K562 (cell line): ENCODE measurements around the gene SIGLEC9. TPM values are rescaled to one million over a fixed set of nuclear protein-coding genes. Genes with fewer than 3 reads are reported as not detected.
A peak's percentile ranks its signal among the peaks of the same experiment; 100 is the strongest.

Experiments used
- ATAC-seq: fragments of 200-7000 bp; cut with Tn5 transposase; 3 replicates; pipeline ENCODE4 v1.9.1; 2020; ENCODE audit warnings: moderate library complexity
- BruUV-seq: library from RNA; stranded (reverse); fragments of 400-500 nt; replicated peaks from 2 replicates; lab custom pipeline; 2021; lab: Mats Ljungman, UMichigan
- CTCF ChIA-PET: fragments of 300-600 bp; formaldehyde crosslinking; extraction: SDS; loops from one replicate; lab custom pipeline; 2021; ENCODE audit warnings: low intra/inter-chr PET ratio; lab: Yijun Ruan, JAX
- POLR2A ChIA-PET: fragments of 300-600, 350-650 bp; sonication (Branson Sonifier 250); formaldehyde crosslinking; extraction: SDS; loops from one replicate; lab custom pipeline; 2021; ENCODE audit warnings: antibody characterized with exemption, inconsistent platforms; lab: Yijun Ruan, JAX
- DNase-seq, 4 experiments: peaks; one replicate each; pipeline versions ENCODE4 v3.0.0 to v3.0.0-alpha.2; 2011 to 2018; ENCODE audit warnings: low spot score in 3 of 4, mixed read lengths in 3 of 4; ENCODE audit errors: extremely low read depth in 1 of 4
- FAIRE-seq: peaks from 2 replicates; lab custom pipeline; 2011; peaks lifted over from hg19 to GRCh38; lab: Jason Lieb, UNC
- H2AFZ ChIP-seq: 2 replicates; pipeline ENCODE4 v1.6.0; 2011; ENCODE audit warnings: low read depth, low read length, control low read depth, inconsistent platforms
- H3K27ac ChIP-seq: fragments of 200-600 bp; 3 replicates; pipeline ENCODE4 v1.8.0; 2011; ENCODE audit warnings: low read depth, mild to moderate bottlenecking, control low read depth, inconsistent platforms, low read length, moderate library complexity, mixed read lengths; ENCODE audit errors: extremely low read depth
- H3K27me3 ChIP-seq, 2 experiments: fragments of 300-600 bp in 1 of 2; 2 replicates in 1 of 2; 3 replicates in 1 of 2; pipeline versions ENCODE4 v1.6.0 to v1.8.0; 2011; ENCODE audit warnings: inconsistent platforms in 2 of 2, low read length in 2 of 2, mild to moderate bottlenecking in 1 of 2, mixed read lengths in 1 of 2, moderate library complexity in 1 of 2; ENCODE audit not compliant: control insufficient read depth in 2 of 2, insufficient read depth in 2 of 2
- H3K36me3 ChIP-seq: fragments of 300-600 bp; 3 replicates; pipeline ENCODE4 v1.8.0; 2011; ENCODE audit warnings: mild to moderate bottlenecking, low read length, inconsistent platforms; ENCODE audit not compliant: control insufficient read depth, insufficient read depth
- H3K4me1 ChIP-seq, 2 experiments: fragments of 200-600 bp in 1 of 2; replicated peaks in 1 of 2; 2 replicates in 1 of 2; 3 replicates in 1 of 2; pipeline versions ENCODE4 v1.5.1 to v1.8.0; 2011; ENCODE audit warnings: inconsistent platforms in 2 of 2, low read length in 2 of 2, mild to moderate bottlenecking in 1 of 2, mixed read lengths in 1 of 2, moderate library complexity in 1 of 2; ENCODE audit not compliant: control insufficient read depth in 2 of 2, insufficient read depth in 2 of 2
- H3K4me2 ChIP-seq: 2 replicates; pipeline ENCODE4 v1.6.1; 2011; ENCODE audit warnings: low read length, control low read depth, inconsistent platforms, mixed read lengths; ENCODE audit not compliant: insufficient read depth
- H3K4me3 ChIP-seq: fragments of 200-600 bp; sonication (generic), shearing (Covaris generic); 2 replicates; pipeline ENCODE4 v1.5.1; 2016; ENCODE audit warnings: control low read depth, inconsistent platforms
- H3K79me2 ChIP-seq: fragments of 200-600 bp; 3 replicates; pipeline ENCODE4 v1.8.0; 2011; ENCODE audit warnings: low read length, inconsistent platforms; ENCODE audit not compliant: control insufficient read depth, insufficient read depth
- H3K9ac ChIP-seq, 2 experiments: 2 replicates each; pipeline versions ENCODE4 v1.6.0 to v1.6.1; 2011; ENCODE audit warnings: low read depth in 2 of 2, low read length in 2 of 2, control low read depth in 1 of 2, inconsistent platforms in 1 of 2, mild to moderate bottlenecking in 1 of 2, mixed read lengths in 1 of 2; ENCODE audit not compliant: insufficient read depth in 1 of 2
- H3K9me1 ChIP-seq: one replicate; pipeline ENCODE4 v1.6.0; 2011; ENCODE audit warnings: inconsistent platforms, mild to moderate bottlenecking, low read length, moderate library complexity; ENCODE audit not compliant: control insufficient read depth, insufficient read depth
- H3K9me3 ChIP-seq: replicated peaks from 2 replicates; pipeline ENCODE4 v1.5.1; 2011; ENCODE audit warnings: low read depth, low read length, inconsistent platforms; ENCODE audit not compliant: control insufficient read depth, insufficient read depth
- H4K20me1 ChIP-seq: replicated peaks from 2 replicates; pipeline ENCODE4 v1.6.1; 2011; ENCODE audit warnings: low read length, inconsistent platforms, mixed read lengths; ENCODE audit not compliant: control insufficient read depth, insufficient read depth
- DPF2 ChIP-seq: fragments of 450-650 bp; IDR thresholded peaks from 2 replicates; pipeline ENCODE4 v1.6.1; 2016
- ZBTB40 ChIP-seq, 2 experiments: fragments of 450-650 bp in 1 of 2; sonication (generic) in 1 of 2; formaldehyde crosslinking in 1 of 2; IDR thresholded peaks; 2 replicates each; pipeline versions ENCODE4 v1.7.1 to v1.9.0; 2016 to 2022; ENCODE audit warnings: inconsistent platforms in 1 of 2, mild to moderate bottlenecking in 1 of 2, missing genetic modification reagents in 1 of 2
- WGBS: fragments of 100-300 bp; shearing (Covaris generic); methylation state at CpG from one replicate; pipeline ENCODE4 v1.1.6; 2016; ENCODE audit warnings: low coverage, mixed read lengths; ENCODE audit not compliant: insufficient coverage; ENCODE audit errors: missing lambda C conversion rate; 5-methylcytosine and 5-hydroxymethylcytosine counted together
- in situ Hi-C: fragments of 300-500 bp; cut with MboI; formaldehyde crosslinking; loops from 4 replicates; pipeline ENCODE4 v1.15.0; 2018; ENCODE audit warnings: inconsistent platforms, mixed read lengths
- intact Hi-C: fragments of 100-400 bp; cut with micrococcal nuclease; formaldehyde crosslinking; loops from 2 replicates; pipeline ENCODE4 v1.14.2; 2022
- polyA plus RNA-seq, 8 experiments: library from polyadenylated mRNA; depleted of rRNA in 4 of 8; stranded (reverse) in 5 of 8; unstranded in 3 of 8; fragments of >200 nt; fragmentation: Nextera tagmentation in 2 of 8; fragmentation: Illumina TruSeq in 1 of 8; extraction: Ambion mirVana in 2 of 8; extraction: Trizol in 1 of 8; gene quantifications; 2 replicates each; pipeline versions ENCODE4 v1.2.1 to v1.2.3, GENCODE V29; 2011 to 2014; ENCODE audit warnings: inconsistent platforms in 1 of 8, missing spikeins in 1 of 8
- total RNA-seq, 7 experiments: library from RNA; depleted of rRNA in 6 of 7; stranded (reverse); fragments of >200 nt in 6 of 7; fragmentation: Illumina TruSeq in 2 of 7; extraction: Trizol in 2 of 7; gene quantifications; 2 replicates each; pipeline versions ENCODE4 v1.2.1 to v1.2.3, GENCODE V29; 2011 to 2021; ENCODE audit warnings: low replicate concordance in 1 of 7

SIGLEC9 gene
- total and polyA plus RNA-seq, 9 of the 15 experiments (the other 6 are each of a cell fraction or from before 2014, with no cell fraction given) = 0.09 to 0.34 (median 0.22) TPM; not detected in 4

GRCh38 chr19:51110666-51110971 lies 14.1 kb upstream of the SIGLEC9 start:
- FAIRE-seq (no peak), ATAC-seq (no peak), DNase-seq (no peak)
- Histone ChIP-seq H3K36me3 (peaks cover 5% of the 10 kb centered on the region; the same call in 1 of the 3 replicates), H3K4me1 (peaks cover 9 to 18% of the 10 kb centered on the region in 2 experiments; a peak in 4 of 5 replicates), H3K27ac (no peak overlapping the region), H3K9me3 (no peaks in the 10 kb centered on the region), H3K4me3 (no peak overlapping the region), H3K4me2 (no peak overlapping the region), H3K9ac (no peak overlapping the region), H2AFZ (no peak overlapping the region), H3K27me3 (peaks cover 12 to 34% of the 10 kb centered on the region in 2 experiments; a peak in 4 of 5 replicates), H3K79me2 (peaks cover 24% of the 10 kb centered on the region), H3K9me1 (peaks cover under 1% of the 10 kb centered on the region), H4K20me1 (no peaks in the 10 kb centered on the region)
- WGBS = 0% methylated on average over 1 of the region's 1 CpG
- BruUV-seq = no TSS peak
- intact Hi-C loops (no loop called here), in situ Hi-C loops (no loop called here)
- ChIA-PET CTCF (no interaction called here), POLR2A (no interaction called here)
- TF ChIP-seq DPF2 (no peak), ZBTB40 (IDR thresholded peaks at IDR 0.05) (peak; percentile 94), ZBTB40 (CRISPR knock-in tag; IDR thresholded peaks at IDR 0.05) (peak; percentile 88)
